HG02973 (cell line): ENCODE results near the gene TPCN2.

Source experiments
- ATAC-seq: cut with Tn5 transposase; IDR thresholded peaks from one replicate; pipeline ENCODE4 v1.9.1; 2021; ENCODE audit warnings: moderate library complexity; ENCODE audit not compliant: unreplicated experiment

The TPCN2 gene

DNA sequence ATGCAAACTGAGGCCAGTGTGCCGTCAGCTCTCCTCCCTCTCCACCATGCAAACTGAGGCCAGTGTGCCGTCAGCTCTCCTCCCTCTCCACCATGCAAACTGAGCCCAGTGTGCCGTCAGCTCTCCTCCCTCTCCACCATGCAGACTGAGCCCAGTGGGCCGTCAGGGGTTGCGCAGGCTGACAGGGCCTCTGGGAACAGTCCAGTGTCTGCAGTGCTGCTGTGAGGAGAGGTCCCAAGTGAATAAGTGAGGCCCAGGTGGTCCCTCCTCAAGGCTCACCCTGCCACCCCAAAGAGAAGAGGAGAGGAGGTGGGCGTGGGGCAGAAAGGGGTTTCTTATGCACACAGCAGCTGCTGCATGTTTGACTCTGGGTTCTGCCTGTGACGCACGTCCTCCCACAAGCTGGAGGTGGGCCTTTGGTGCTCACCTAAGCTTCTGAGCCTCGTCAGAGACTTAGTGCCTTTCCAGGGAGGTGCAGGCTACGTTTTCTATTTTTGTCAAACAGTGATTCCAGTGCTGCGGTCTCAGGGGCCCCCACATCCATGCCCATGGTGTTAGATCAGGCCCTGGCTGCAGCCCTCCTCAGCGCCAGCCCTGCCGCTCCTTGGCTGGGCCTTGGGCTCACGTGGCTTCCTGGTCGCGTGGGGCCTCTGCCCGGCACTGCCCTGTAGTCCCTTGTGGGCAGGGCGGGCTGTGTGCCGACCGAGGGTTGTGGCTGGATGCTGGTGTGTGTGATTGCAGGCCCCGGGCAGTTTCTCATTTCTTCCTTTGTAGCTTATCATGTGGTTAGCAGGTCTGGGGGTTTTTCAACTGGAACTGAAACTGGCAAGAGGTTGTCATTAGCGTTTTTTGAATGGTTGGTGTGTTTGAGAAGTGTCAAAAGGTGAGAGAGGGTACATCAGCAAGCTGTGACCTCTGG, 7.1 kb downstream of the TPCN2 start:
- peak; percentile 50 for ATAC-seq

DNA sequence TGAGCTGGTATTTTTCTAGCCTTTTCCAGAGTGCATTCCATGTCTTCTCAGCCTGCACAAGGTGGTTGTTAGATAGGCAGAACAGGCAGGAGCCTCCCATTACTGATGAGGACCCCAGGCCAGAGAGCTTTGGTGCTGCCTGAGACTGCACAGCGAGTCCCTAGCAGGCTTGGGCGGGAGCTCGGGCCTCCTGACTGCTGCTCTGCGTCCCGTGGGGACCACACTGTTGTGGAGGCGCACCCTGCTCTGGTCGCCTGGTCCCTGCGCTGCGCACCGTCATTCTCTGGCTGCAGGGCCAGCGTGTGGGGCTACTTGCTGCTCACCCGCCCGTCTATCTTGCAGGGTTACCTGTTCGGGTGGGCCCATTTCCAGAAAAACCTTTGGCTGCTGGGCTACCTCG, 8.5 kb downstream of the TPCN2 start:
- ATAC-seq, result no peak

DNA sequence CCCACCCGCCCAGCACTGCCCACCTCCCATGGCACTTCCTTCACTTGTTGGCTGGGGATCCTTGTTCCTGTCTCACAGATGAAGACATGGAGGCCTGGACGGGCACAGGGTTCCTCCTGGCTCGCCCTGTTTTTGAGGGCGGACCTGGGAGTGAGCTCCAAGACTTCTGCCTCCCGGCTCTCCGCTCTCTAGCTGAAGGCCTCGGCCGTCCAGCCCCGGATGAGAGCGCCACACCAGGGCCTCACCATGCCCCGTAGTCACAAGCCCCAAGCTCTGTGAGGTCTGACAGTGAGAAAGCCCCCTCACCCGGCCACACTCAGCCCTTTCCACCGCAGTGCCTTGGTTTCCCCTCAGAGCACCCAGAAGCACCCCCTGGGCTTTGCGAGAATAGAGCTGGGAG, 9.1 kb downstream of the TPCN2 start:
- ATAC-seq, result no peak

DNA sequence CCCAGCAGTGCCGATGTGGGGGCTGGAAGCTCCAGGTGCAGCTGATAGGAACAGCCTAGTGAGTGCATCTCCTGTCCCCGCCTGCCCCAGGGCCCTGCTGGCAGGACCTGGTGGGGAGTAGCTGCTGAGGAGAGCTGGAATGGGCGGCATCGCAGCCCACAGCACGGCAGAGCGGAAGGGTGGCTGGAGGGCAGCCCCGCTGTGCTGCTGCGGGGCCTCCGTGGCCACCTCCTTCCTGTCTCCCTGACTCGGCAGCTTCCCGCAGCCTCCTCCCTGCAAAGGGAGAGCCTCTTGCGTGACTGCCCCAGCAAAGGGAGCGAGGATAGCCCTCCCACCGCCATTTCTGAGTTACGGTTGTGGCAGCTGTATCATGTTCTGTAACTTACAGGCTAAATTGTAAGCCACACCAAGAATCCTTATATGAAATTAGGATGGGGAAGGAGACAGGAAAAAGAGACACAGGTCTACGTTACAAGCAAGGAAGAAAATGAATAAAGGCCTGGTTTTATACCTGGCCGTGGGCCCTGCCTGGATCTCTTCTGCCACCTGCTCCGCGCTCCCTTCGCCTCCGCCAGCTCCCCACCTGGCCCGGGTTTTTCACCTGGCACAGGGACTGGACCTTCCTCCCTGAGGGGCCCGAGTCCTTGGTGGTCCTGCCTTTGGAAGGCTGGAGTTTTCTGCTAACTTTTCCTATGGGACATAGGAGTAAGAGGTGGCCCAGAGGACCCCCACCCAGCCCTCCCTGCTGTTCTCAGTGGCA, 10.0 kb downstream of the TPCN2 start:
- ATAC-seq, result no peak

DNA sequence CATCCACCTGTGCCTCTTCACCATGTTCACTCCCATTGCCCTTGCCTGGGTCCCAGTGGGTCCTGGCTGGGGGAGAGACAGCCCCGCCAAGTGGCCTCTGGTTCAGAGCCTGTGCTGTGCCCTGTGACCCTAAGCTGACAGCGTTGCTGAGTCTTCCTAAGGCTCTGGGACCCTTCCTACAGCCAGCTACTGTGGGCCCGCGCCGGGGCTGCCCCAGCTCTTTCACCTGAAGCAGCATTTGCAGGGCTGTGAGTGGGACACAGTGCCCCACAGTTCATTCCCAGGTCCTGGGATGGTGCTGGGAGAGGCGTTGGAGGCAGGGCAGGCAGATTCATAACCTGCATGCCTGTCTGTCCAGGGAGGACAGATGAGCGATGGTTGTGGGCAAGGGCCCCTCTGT, 10.7 kb downstream of the TPCN2 start:
- ATAC-seq, result no peak

DNA sequence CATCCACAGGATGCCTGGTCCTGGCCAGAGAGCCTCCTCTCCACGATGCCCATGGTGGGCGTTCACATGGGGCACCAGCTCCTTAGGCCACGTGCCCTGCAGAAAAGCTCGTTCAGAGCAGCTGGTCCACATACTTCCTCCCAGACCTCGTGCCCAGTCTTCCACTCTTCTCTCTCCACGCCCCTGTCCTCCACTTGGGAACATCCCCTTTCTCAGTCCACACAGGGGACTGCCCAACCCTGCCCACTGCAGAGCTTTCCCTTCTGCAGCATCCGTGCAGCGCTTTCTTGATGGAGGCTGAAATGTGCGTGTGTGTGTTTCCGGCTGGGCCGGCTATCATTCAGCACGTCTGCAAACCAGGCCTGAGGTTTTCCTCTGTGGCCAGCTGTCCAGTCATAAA, 11.3 kb downstream of the TPCN2 start:
- ATAC-seq, result no peak

DNA sequence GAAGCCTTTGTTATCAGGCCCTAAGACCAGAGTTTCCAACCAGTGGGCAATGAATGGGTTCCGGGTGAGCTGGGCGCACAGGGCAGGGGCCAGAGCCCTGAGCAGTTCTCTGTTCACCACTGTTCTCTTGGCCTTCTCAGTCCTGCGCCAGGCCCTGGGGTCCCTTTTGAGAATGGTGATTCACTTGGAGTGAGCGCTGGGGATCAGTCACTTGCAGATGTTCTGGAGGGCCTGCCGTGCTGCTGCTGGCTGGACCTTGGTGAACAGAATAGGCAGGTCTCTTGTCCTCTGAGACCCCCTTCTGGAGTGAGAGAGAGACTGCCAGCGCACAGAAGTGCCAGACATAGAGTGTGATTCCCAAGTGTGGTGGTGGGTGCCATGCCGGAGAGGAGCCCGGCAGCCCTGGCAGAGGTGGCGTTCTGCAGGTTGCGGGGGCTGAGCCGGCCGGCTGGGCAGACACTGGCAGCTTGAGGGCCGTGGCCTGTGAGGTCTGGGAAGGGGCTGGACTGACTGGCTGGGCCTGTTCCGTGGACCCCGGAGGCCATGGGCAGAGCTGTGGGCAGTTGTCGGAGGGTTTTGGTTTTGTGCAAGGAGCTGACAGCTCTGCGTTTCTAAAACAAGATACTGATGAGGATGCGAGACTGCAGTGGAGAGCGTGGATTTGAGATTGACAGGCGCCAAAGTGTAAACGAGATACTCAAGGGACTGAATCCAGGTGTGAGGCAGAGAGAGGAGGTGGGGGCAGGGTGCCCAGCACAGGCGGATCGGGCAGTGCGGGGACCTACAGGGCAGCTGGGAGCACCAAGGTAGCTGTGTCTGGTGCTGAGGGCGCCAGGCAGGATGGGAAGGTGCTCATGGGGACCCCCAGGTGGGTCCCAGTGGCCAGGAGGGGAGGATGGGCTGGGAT, 12.3 kb downstream of the TPCN2 start:
- ATAC-seq, result no peak

DNA sequence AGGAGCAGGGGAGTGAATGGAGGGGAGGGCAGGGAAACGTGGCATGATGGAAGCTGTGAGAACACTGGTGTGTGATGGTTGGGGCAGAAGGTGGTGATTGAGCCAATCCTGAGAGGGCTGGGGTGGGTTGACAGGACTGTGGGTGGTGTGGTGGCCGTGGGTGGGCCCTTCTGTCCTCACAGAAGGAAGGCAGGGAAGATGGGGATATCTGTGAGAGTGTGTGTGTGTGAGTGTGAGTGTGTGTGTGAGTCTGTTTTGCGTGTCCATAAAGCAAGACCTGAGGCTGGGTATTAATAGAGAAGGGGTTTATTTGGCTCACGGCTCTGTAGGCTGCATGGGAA, 13.0 kb downstream of the TPCN2 start:
- no peak for ATAC-seq

DNA sequence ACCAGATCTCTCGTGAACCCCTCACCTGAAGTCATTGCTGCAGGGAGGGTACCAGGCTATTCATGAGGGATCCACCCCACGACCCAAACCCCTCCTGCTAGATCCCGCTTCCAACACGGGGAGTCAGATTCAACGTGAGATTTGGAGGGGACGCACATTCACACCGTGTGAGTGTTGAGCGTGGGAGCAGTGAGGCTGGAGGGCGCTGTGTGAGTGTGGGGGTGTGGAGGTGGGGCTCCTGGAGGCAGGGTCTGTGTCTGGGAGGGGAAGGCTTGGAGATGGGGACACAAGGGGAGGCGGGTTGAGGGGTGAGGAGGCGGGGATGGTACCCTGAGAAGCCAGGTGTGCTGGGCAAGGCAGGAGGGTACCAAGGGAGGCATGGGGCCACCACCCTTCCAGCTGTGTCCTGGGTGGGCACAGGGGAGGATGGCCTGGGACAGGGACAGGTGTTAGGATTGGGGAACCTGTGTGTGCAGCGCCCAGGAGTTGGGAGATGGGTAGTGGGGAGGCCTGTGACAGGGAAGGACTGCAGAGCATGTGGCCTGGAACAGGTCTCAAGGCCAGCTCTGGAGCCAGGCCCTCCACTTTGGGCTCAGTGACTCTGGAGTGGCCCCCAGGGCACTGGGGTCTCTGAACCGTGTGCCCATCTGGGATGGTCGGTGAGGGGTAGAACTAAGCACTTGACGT, 13.6 kb downstream of the TPCN2 start:
- ATAC-seq, result no peak

DNA sequence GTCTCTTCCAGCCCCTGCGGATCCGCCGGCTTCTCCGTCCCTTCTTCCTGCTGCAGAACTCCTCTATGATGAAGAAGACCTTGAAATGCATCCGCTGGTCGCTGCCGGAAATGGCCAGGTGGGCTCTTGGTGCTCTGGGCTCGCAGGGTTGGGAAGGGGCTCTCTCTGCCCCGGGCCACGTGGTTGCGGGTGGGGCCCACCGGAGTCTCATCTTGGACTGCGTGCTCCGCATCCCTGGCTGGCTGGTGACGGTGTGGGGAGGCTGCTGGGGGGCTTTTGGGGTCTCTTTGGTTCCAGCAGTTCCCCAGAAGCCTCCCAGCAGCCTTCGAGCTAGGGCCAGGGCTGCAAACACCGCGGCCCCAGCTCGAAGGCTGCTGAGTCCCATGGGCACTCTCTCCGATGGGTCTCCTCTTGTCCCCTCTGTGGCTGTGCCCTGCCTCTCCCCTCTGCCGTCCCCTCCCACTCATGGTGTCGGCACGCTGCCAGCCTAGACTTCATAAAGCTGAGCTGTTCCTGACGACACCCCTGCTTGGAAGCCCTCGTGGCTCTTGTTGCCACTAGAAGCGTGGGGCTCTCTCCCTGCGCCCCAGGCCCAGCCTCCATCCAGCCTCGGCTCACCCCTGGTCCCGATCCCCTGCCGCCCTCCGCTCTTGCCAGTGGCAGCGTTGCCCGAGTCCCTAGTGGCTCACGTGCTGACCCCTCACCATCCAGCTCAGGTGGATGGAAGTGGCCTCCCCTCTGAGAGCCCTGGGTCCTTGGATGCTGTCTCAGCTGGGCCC, 14.3 kb downstream of the TPCN2 start:
- ATAC-seq, result no peak

DNA sequence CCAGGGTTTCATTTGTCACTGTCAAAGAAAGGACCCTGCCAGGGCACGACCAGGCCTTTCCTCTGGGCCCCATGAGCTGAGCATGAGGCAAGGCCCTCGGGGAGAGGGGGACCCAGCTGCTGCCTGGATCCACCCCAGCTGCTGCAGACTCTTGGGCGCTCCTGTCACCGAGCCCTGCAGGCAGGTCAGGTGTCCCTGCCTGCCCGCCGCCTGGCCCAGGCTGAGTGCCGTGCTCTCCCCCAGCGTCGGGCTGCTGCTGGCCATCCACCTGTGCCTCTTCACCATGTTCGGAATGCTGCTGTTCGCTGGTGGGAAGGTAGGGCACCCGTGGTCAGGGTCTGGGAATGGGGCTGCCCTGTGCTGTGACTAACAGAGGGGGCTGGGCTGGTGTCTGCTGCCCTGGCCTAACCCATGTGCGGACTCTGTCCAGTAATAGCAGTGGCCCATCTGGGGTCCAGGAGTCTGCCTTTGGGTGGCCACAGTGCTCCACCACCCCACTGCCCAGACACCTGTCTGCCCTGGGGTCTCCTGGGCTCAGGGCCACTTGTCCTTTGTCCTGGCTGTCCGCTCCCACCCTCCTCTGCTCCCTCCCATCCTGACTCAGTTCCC, 15.0 kb downstream of the TPCN2 start:
- ATAC-seq, result no peak

DNA sequence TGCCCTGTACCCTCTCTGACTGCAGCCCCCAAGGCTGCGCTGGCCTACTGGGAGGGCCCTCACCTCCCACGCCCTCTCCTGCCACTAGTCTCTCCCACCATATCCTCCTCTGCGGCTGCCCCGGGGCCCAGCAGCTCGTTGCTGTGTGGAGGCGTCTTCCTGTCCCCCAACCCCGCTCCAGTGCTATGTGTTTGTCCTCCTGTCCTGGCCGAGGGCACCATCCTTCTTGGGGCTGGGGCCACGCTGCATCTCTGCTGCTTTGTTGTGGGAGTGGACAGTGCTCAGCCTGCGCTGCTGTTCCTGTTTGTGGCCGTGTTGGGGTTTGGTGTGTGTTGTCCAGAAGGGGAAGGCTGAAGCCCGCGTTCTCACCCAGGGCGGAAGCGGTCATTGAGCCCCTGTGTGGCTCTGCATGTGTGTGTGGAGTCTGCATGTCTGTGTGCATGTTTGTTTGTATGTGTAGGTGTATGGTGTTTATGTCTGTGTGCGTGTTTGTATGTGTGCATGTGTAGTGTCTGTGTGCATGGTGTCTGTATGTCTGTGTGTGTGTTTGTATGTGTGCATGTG, 15.7 kb downstream of the TPCN2 start:
- ATAC-seq, result no peak

DNA sequence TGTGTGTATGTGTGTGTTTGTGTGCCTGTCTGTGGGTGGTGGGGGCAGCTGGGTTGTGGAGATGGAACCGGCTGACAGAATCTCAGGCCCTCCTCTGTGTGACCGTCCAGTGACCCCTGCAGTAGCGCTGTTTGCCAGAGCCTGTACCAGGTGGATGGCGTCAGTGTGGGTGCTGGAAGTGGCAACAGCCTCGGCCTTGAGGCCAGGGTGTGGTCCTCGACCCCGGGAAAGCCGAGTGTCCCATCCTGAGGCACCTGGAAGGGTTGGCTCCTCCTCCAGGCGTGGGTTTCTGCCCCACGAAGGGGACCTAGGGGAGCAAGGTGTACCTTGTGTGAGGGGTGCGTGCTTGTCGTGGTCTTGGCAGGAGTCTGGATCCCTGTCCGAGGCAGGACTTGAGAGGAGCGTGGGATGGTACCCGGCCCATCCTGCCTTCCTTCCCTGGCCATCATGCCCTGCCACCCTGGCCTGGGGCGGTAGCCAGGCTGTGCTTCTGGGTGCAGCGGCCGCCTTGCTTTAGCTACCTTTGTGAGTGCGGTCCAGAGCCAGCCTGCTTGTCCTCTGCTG, 16.5 kb downstream of the TPCN2 start:
- ATAC-seq, result no peak

DNA sequence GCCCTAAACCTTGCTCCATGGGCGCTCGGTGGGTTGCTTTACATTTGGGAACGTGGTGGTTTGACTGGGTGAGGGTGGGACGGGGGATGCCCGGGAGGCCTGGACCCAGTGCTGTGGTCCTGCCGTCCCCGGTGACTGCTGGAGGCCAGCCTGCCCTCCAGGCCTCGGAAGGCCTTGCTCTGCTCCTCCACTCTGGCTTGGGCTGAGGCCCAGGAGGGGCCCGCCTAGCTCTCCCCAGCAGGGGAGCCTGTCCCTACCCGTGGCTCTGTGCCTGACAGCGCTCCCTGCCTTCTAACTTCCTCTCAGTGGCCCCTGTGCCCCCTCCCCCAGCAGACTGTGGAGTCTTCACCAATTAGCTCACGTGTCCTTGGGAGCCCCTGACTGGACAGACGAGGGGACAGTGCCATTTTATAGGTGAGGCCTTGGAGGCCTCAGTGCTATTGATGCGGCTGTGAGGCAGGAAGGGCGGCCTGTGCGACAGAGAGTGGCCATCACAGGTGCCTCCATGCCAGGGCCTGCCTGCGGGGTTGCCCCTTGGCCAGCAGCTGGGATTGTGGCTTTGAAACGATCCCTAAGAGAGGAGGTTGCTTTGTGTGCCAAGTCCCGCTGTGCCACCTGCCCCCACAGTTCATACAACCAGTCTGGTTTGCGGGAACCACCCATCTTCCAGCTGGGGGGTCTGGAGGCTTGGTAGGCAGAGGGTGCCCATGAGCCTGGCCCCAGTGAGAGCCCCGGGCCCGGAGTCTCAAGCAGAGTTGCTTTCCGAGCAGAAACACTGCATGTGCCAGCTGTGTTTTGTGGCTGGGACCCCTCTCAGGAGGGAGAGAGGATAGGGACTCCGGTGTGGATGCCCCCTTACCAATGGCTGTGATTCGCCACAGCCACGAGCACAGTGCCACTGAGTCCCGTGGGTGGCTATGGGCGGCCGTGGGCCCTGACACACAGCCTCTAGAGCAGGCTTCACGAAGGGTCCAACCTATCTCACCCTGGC, 17.7 kb downstream of the TPCN2 start:
- no peak for ATAC-seq

DNA sequence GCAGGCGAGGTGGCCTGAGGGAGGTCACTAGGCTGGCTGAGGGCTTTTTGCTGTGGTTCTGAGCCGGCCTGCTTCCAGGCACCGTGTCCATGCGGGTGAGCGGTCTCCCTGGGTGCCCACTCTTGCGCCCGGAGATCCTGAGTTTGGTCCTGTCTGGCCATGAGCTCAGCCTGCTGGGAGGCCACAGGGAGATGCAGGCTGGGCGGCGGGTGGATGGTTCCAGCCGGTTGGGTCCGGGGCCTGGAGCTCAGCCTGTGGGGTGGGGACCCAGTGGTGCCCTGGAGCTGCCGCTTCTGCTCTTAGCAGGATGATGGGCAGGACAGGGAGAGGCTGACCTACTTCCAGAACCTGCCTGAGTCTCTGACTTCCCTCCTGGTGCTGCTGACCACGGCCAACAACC, 18.5 kb downstream of the TPCN2 start:
- no peak for ATAC-seq

DNA sequence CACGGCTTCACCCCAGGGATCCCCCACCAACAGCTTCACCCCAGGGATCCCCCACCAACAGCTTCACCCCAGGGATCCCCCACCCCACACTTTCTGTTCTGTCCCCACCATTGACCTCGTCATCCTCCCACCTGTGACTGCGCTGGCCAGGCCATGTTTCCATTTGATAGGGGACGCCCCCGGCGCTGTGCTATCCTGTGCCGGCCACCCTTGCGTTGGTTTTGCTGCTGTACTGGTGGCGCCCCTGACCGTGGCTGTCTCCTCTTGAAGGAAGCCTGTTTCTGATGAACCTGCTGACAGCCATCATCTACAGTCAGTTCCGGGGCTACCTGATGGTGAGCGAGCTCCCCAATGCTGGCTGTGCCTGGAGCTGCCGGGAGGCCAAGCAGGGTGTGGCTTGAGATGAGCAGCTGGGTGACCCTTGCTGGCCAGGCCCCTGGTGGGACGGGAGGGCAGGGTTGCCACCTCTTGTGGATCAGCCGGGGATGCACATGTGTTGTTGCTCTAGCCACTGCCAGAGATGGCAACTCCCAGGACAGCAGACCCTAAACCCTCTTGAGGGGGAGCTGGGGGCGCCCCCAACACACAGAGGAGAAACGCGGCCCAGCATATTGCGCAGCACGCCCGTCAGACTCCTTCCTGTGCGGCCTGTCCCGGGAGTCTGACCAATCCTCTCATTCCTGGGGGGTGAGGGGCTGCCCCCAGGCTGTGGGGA, 22.5 kb downstream of the TPCN2 start:
- ATAC-seq, result no peak

DNA sequence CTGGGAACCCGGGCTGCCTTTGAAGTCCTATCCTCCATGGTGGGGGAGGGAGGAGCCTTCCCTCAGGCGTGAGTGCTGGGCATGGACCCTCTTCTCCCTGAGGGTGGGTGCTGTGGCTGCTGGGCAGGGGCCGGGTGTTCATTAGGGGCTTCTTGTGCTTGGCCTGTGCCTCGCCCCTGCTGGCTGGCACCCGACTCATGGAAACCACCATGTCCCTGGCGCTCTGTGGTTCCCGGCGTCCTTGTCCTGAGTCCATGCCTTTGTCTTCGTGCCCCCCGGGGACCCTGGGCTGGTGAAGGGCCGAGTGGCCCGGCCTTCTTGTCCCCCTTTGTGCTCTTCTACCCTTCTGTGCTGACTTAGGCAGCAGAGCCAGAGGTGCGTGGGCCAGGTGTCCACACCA, 23.2 kb downstream of the TPCN2 start:
- ATAC-seq, result no peak
